HepG2 (cell line): ENCODE measurements around the gene WFDC10B. TPM values are rescaled to one million over a fixed set of nuclear protein-coding genes. Genes with fewer than 3 reads are reported as not detected.
"Not testable (repeated sequence)": the region's sequence is repeated elsewhere in the genome, so short reads cannot be mapped to it uniquely, and the experiment has no call there.

ENCODE experiments used
- ATAC-seq: fragments of 200-7000 bp; cut with Tn5 transposase; 3 replicates; pipeline ENCODE4 v1.9.1; 2020; ENCODE audit warnings: mild to moderate bottlenecking, moderate library complexity
- BruUV-seq: library from RNA; stranded (reverse); fragments of 400-500 nt; replicated peaks from 2 replicates; lab custom pipeline; 2021; lab: Mats Ljungman, UMichigan
- CTCF ChIA-PET: fragments of 300-600 bp; formaldehyde crosslinking; extraction: SDS; loops from one replicate; lab custom pipeline; 2021; ENCODE audit warnings: low total read pairs, inconsistent platforms, low intra/inter-chr PET ratio; lab: Yijun Ruan, JAX
- POLR2A ChIA-PET: fragments of 350-600 bp; sonication (Branson Sonifier 250); formaldehyde crosslinking; loops from one replicate; lab custom pipeline; 2020; ENCODE audit warnings: antibody characterized with exemption, inconsistent platforms; lab: Yijun Ruan, JAX
- DNase-seq: peaks from one replicate; pipeline ENCODE4 v3.0.0-alpha.2; 2015; ENCODE audit warnings: low spot score
- FAIRE-seq: peaks from 3 replicates; lab custom pipeline; 2011; peaks lifted over from hg19 to GRCh38; lab: Jason Lieb, UNC
- H2AFZ ChIP-seq: one replicate; pipeline ENCODE4 v1.6.1; 2011; ENCODE audit warnings: low read length, inconsistent platforms
- H3K27ac ChIP-seq: fragments of 300-600 bp; 3 replicates; pipeline ENCODE4 v1.8.0; 2011; ENCODE audit warnings: mixed run types, mild to moderate bottlenecking, mixed read lengths, low read length, inconsistent platforms; ENCODE audit not compliant: insufficient read depth; ENCODE audit errors: extremely low read length
- H3K27me3 ChIP-seq, 2 experiments: fragments of 200-600 bp in 1 of 2; 2 replicates in 1 of 2; 3 replicates in 1 of 2; pipeline versions ENCODE4 v1.6.0 to v1.8.0; 2011; ENCODE audit warnings: low read length in 2 of 2, mild to moderate bottlenecking in 2 of 2, moderate library complexity in 2 of 2, inconsistent platforms in 1 of 2; ENCODE audit not compliant: insufficient read depth in 2 of 2, control insufficient read depth in 1 of 2
- H3K36me3 ChIP-seq, 2 experiments: fragments of 200-600 bp in 1 of 2; replicated peaks in 1 of 2; 2 replicates in 1 of 2; 3 replicates in 1 of 2; pipeline versions ENCODE4 v1.5.1 to v1.8.0; 2011; ENCODE audit warnings: low read length in 2 of 2, inconsistent platforms in 1 of 2; ENCODE audit not compliant: insufficient read depth in 2 of 2, control insufficient read depth in 1 of 2
- H3K4me1 ChIP-seq: 2 replicates; pipeline ENCODE4 v1.5.1; 2012; ENCODE audit warnings: low read length, inconsistent platforms; ENCODE audit not compliant: insufficient read depth
- H3K4me2 ChIP-seq: 2 replicates; pipeline ENCODE4 v1.6.0; 2011; ENCODE audit warnings: low read depth, low read length, inconsistent platforms
- H3K4me3 ChIP-seq, 3 experiments: fragments of 200-600 bp in 1 of 3; sonication (generic), shearing (Covaris generic) in 1 of 3; replicated peaks in 1 of 3; 2 replicates each; pipeline ENCODE4 v1.5.1; 2011 to 2016; ENCODE audit warnings: low read length in 3 of 3, inconsistent platforms in 2 of 3, low read depth in 2 of 3, mild to moderate bottlenecking in 2 of 3, control low read depth in 1 of 3, mixed read lengths in 1 of 3; ENCODE audit not compliant: insufficient read depth in 1 of 3
- H3K79me2 ChIP-seq: one replicate; pipeline ENCODE4 v1.6.1; 2011; ENCODE audit warnings: low read length, inconsistent platforms; ENCODE audit not compliant: insufficient read depth
- H3K9ac ChIP-seq: 2 replicates; pipeline ENCODE4 v1.6.0; 2011; ENCODE audit warnings: mild to moderate bottlenecking, low read depth, low read length, inconsistent platforms; ENCODE audit not compliant: insufficient read depth
- H3K9me3 ChIP-seq: 2 replicates; pipeline ENCODE4 v1.5.1; 2012; ENCODE audit warnings: mild to moderate bottlenecking, low read length
- H4K20me1 ChIP-seq: 2 replicates; pipeline ENCODE4 v1.6.0; 2011; ENCODE audit warnings: inconsistent platforms, mild to moderate bottlenecking, low read length, moderate library complexity; ENCODE audit not compliant: insufficient read depth
- PRMT3 ChIP-seq: sonication (generic); formaldehyde crosslinking; IDR thresholded peaks from 2 replicates; pipeline ENCODE4 v1.8.1; 2022; ENCODE audit warnings: low read depth, mild to moderate bottlenecking, moderate library complexity, missing genetic modification reagents, borderline replicate concordance
- WGBS: methylation state at CpG from one replicate; pipeline ENCODE4 v1.1.6; 2017; ENCODE audit warnings: low lambda C conversion rate; 5-methylcytosine and 5-hydroxymethylcytosine counted together
- in situ Hi-C: cut with HindIII; loops from 2 replicates; pipeline ENCODE4 v1.10.0; 2017; ENCODE audit warnings: low pct_unique_long_range_greater_than_20kb; ENCODE audit not compliant: extremely low pct_ligation_motif_present
- intact Hi-C: fragments of 100-400 bp; cut with micrococcal nuclease; formaldehyde crosslinking; loops from one replicate; pipeline ENCODE4 v1.10.0; 2022; ENCODE audit not compliant: unreplicated experiment
- polyA plus RNA-seq, 8 experiments: library from polyadenylated mRNA; depleted of rRNA in 3 of 8; stranded (reverse) in 7 of 8; unstranded in 1 of 8; fragments of >200 nt; fragmentation: Illumina TruSeq in 4 of 8; extraction: Trizol in 4 of 8; gene quantifications; 2 replicates each; pipeline versions ENCODE4 v1.2.1 to v1.2.3, GENCODE V29; 2011 to 2016; ENCODE audit warnings: low read depth in 4 of 8, missing spikeins in 1 of 8, mixed read lengths in 1 of 8; ENCODE audit not compliant: insufficient read depth in 1 of 8
- total RNA-seq, 5 experiments: library from RNA; depleted of rRNA; stranded (reverse); fragments of >200 nt; fragmentation: Illumina TruSeq; extraction: Trizol; gene quantifications; 2 replicates each; pipeline ENCODE4 v1.2.3, GENCODE V29; 2016; ENCODE audit warnings: low read depth in 1 of 5

The WFDC10B gene
- total and polyA plus RNA-seq, 2 of the 13 experiments (the other 11 are each of a cell fraction or from before 2014, with no cell fraction given): 0.24 TPM; not detected in 1

GRCh38 chr20:45722047-45722446, 17.2 kb upstream of the WFDC10B start, which contains the start of gene SPINT4:
TSS of gene SPINT4 (plus strand) at chr20:45722347. CDS start at chr20:45722368, 21 bp downstream.
- Histone ChIP-seq H3K27ac (no peak within 1 kb of the TSS), H2AFZ (no peak within 1 kb of the TSS), H3K9ac (no peak within 1 kb of the TSS), H4K20me1 (no peaks in the 10 kb centered on the region), H3K36me3 (no peaks in the 10 kb centered on the region), H3K4me2 (no peak within 1 kb of the TSS), H3K9me3 (no peaks in the 10 kb centered on the region), H3K27me3 (no peaks in the 10 kb centered on the region), H3K4me3 (no peak within 1 kb of the TSS), H3K79me2 (no peaks in the 10 kb centered on the region), H3K4me1 (peaks cover 10% of the 10 kb centered on the region)
- intact Hi-C loops: no loop called here
- in situ Hi-C loops: no loop called here
- BruUV-seq: no TSS peak
- CTCF ChIA-PET: no interaction called here
- ATAC-seq: no peak
- DNase-seq: no peak
- no peak for FAIRE-seq
- no peak for TF ChIP-seq PRMT3 (CRISPR knock-in tag)
- POLR2A ChIA-PET: no interaction called here
- WGBS: 0% methylated on average over 1 of the region's 1 CpG

GRCh38 chr20:45716141-45716688, 11.4 kb upstream of the WFDC10B start:
- H3K4me3 ChIP-seq, H3K27me3 ChIP-seq, BruUV-seq, DNase-seq, H3K9me3 ChIP-seq, H4K20me1 ChIP-seq, intact Hi-C loops, H3K4me2 ChIP-seq, H3K79me2 ChIP-seq, H3K36me3 ChIP-seq, FAIRE-seq, ATAC-seq, H3K27ac ChIP-seq, POLR2A ChIA-PET, H2AFZ ChIP-seq, in situ Hi-C loops, H3K9ac ChIP-seq, H3K4me1 ChIP-seq, CTCF ChIA-PET: not testable (repeated sequence)
